Kidney (tissue), 14 donors: ENCODE results near the gene MAP2K2. TPM values are rescaled to one million over a fixed set of nuclear protein-coding genes. Genes with fewer than 3 reads are reported as not detected.
A peak's percentile ranks its signal among the peaks of the same experiment; 100 is the strongest.

Experiments
- DNase-seq, 5 donors: peaks; one replicate each; pipeline ENCODE4 v3.0.0-alpha.2; 2013 to 2020
- FAIRE-seq: peaks from 2 replicates; lab custom pipeline; 2012; peaks lifted over from hg19 to GRCh38; lab: Jason Lieb, UNC
- H3K27ac ChIP-seq, 2 donors: one replicate each; pipeline ENCODE4 v1.7.0; 2013; ENCODE audit warnings: low read depth in 2 of 2, low read length in 2 of 2, inconsistent platforms in 1 of 2
- H3K27me3 ChIP-seq: one replicate; pipeline ENCODE4 v1.7.1; 2013; ENCODE audit warnings: low read length, inconsistent platforms; ENCODE audit not compliant: control insufficient read depth, insufficient read depth
- H3K36me3 ChIP-seq, 3 donors: one replicate each; pipeline versions ENCODE4 v1.7.0 to v1.7.1; 2013; ENCODE audit warnings: low read length in 3 of 3, control low read depth in 1 of 3, inconsistent platforms in 1 of 3; ENCODE audit not compliant: insufficient read depth in 3 of 3, control insufficient read depth in 2 of 3
- H3K4me1 ChIP-seq, 3 donors: one replicate each; pipeline versions ENCODE4 v1.7.0 to v1.7.1; 2013; ENCODE audit warnings: low read length in 3 of 3, inconsistent platforms in 1 of 3, low read depth in 1 of 3; ENCODE audit not compliant: control insufficient read depth in 2 of 3, insufficient read depth in 2 of 3
- H3K4me3 ChIP-seq, 3 donors: one replicate each; pipeline versions ENCODE4 v1.7.0 to v1.8.1; 2013; ENCODE audit warnings: low read length in 3 of 3, control low read depth in 1 of 3, inconsistent platforms in 1 of 3
- H3K9ac ChIP-seq, 3 donors: one replicate each; pipeline versions ENCODE4 v1.7.0 to v1.7.1; 2013; ENCODE audit warnings: low read length in 3 of 3, control low read depth in 1 of 3, inconsistent platforms in 1 of 3
- H3K9me3 ChIP-seq, 3 donors: one replicate each; pipeline versions ENCODE4 v1.7.0 to v1.7.1; 2013; ENCODE audit warnings: low read length in 3 of 3, control low read depth in 1 of 3, inconsistent platforms in 1 of 3; ENCODE audit not compliant: control insufficient read depth in 2 of 3, insufficient read depth in 1 of 3
- intact Hi-C: fragments of 100-400 bp; cut with DNase I; formaldehyde crosslinking; loops from one replicate; pipeline ENCODE4 v1.11.1; 2022
- polyA plus RNA-seq: library from polyadenylated mRNA; stranded (reverse); fragments of 350-450 nt; fragmentation: Illumina TruSeq; extraction: RNeasy Lipid Tissue Mini Kit (QIAGEN cat#74804); gene quantifications from one replicate; pipeline ENCODE4 v1.2.3, GENCODE V29; 2014; ENCODE audit warnings: low read depth, low replicate concordance; ENCODE audit not compliant: insufficient read depth
- total RNA-seq: library from RNA; stranded (reverse); fragmentation: NEBNext Ultra II Directional; extraction: Animal tissue kit (Norgen Biotek cat#: 25700); gene quantifications from one replicate; pipeline ENCODE4 v1.2.1, GENCODE V29; 2021
- TF ChIP-seq, protein P1 (sequence below): IDR thresholded peaks from 3 replicates; pipeline ENCODE4 v1.5.1; 2012; ENCODE audit warnings: mild to moderate bottlenecking, moderate library complexity, borderline replicate concordance; ENCODE audit not compliant: insufficient read depth; ENCODE audit errors: extremely low read depth
- donor health status: control.
- donor health status: control.
- donor health status: control.
- donor health status: control.
- donor health status: control.
- donor health status: DM: yes; HTN: yes; CAD: no.
- donor health status: Normal renal cell carcinoma (clear cell type).

MAP2K2 gene
- total and polyA plus RNA-seq, 2 donors from 2014 or later, result 105 to 138 TPM

DNA sequence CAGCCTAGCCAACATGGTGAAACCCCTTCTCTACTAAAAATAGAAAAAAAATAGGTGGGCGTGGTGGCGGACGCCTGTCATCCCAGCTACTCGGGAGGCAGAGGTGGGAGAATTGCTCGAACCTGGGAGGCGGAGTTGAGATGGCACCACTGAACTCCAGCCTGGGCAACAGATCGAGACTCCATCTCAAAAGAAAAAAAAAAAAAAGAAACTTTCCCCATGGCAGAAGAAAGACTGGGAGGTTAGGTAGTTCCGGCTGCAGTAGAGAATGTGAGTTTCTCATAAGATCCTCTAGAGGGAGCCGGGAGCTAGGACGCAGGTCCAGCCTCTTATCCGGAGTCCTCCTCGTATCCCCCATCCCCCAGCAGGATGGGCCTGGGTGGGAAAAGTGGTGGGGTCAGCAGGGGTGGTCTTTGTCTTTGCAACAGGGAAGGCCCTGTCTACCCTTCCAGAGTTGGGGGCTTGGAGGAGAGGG is 16.4 kb upstream of the MAP2K2 start:
- no peak overlapping the region for H3K27ac ChIP-seq
- DNase-seq, result peak in 4 of 5 donors; percentile 25 to 68 (median 53)
- TF ChIP-seq, protein P1, sequence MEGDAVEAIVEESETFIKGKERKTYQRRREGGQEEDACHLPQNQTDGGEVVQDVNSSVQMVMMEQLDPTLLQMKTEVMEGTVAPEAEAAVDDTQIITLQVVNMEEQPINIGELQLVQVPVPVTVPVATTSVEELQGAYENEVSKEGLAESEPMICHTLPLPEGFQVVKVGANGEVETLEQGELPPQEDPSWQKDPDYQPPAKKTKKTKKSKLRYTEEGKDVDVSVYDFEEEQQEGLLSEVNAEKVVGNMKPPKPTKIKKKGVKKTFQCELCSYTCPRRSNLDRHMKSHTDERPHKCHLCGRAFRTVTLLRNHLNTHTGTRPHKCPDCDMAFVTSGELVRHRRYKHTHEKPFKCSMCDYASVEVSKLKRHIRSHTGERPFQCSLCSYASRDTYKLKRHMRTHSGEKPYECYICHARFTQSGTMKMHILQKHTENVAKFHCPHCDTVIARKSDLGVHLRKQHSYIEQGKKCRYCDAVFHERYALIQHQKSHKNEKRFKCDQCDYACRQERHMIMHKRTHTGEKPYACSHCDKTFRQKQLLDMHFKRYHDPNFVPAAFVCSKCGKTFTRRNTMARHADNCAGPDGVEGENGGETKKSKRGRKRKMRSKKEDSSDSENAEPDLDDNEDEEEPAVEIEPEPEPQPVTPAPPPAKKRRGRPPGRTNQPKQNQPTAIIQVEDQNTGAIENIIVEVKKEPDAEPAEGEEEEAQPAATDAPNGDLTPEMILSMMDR, result peak; percentile 41
- H3K4me1 ChIP-seq, result no peaks in the 10 kb centered on the region
- no peaks in the 10 kb centered on the region for H3K9me3 ChIP-seq
- no peak for FAIRE-seq
- intact Hi-C loops, result no loop called here
- H3K9ac ChIP-seq, result no peak overlapping the region
- H3K36me3 ChIP-seq, result no peaks in the 10 kb centered on the region
- no peak overlapping the region for H3K4me3 ChIP-seq
- no peaks in the 10 kb centered on the region for H3K27me3 ChIP-seq

DNA sequence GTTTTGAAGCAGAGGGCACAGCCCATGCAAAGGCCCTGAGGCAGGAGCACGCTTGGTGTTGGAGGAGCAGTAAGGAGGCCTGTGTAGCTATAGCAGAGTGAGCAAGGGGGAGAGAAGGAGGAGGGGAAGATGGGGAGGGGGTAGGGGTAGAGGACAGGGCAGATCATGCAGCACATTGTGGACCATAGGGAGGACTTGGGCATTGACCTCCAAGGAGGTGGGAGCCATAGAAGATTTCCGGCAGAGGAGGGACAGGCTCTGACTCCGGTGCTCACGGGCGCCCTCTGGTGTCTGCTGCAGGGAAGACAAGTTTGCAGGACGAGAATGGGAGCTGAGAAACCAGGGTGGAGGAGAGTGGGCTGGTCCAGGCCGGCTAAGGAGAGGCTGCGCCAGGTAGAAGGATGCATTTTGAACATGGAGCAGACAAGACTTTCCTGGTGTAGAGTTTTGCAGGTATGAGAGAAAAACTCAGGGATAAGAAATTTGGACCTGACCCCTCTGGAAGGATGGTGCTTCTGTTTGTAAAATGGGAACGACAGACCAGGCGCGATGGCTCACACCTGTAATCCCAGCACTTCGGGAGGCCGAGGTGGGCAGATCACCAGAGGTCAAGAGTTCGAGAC is 15.8 kb upstream of the MAP2K2 start:
- no peak overlapping the region for H3K9ac ChIP-seq
- intact Hi-C loops, result no loop called here
- H3K4me1 ChIP-seq, result no peaks in the 10 kb centered on the region
- DNase-seq (peak; percentile 52 to 88 (median 73)), FAIRE-seq (no peak)
- TF ChIP-seq, protein P1, result peak; percentile 85
- no peak overlapping the region for H3K4me3 ChIP-seq
- no peak overlapping the region for H3K27ac ChIP-seq
- H3K9me3 ChIP-seq, result no peaks in the 10 kb centered on the region
- H3K27me3 ChIP-seq, result no peaks in the 10 kb centered on the region
- no peaks in the 10 kb centered on the region for H3K36me3 ChIP-seq

GRCh38 chr19:4138445-4138844 is 14.5 kb upstream of the MAP2K2 start:
- Histone ChIP-seq H3K9ac (no peak overlapping the region), H3K4me1 (no peaks in the 10 kb centered on the region), H3K27me3 (no peaks in the 10 kb centered on the region), H3K9me3 (no peaks in the 10 kb centered on the region), H3K27ac (no peak overlapping the region), H3K4me3 (no peak overlapping the region), H3K36me3 (no peaks in the 10 kb centered on the region)
- FAIRE-seq (no peak), DNase-seq (no peak)
- intact Hi-C loops, result no loop called here
- TF ChIP-seq, protein P1, result no peak
